GM12878 (cell line): ENCODE results near the gene NIPAL4. TPM values are rescaled to one million over a fixed set of nuclear protein-coding genes. Genes with fewer than 3 reads are reported as not detected.

Experiments used
- ASH2L ChIP-seq: fragments of 300-600, 200-600 bp; sonication (generic); IDR thresholded peaks from 2 replicates; pipeline ENCODE4 v1.6.1; 2017; ENCODE audit warnings: low read depth, mild to moderate bottlenecking, borderline replicate concordance
- CTCF ChIP-seq, 3 experiments: IDR thresholded peaks in 2 of 3; conservative IDR thresholded peaks in 1 of 3; 2 replicates each; pipeline ENCODE4 v1.5.1; 2011; ENCODE audit warnings: low read depth in 3 of 3, low read length in 3 of 3, mild to moderate bottlenecking in 3 of 3, control low read depth in 2 of 3, moderate library complexity in 2 of 3, inconsistent platforms in 1 of 3, mixed read lengths in 1 of 3; ENCODE audit not compliant: control insufficient read depth in 2 of 3, insufficient read depth in 1 of 3; ENCODE audit errors: extremely low read depth in 1 of 3
- FOXM1 ChIP-seq: IDR thresholded peaks from 2 replicates; pipeline ENCODE4 v1.6.1; 2012; ENCODE audit warnings: low read depth, mild to moderate bottlenecking, inconsistent platforms, low read length, moderate library complexity
- IKZF1 ChIP-seq: fragments of 450-650 bp; conservative IDR thresholded peaks from 2 replicates; pipeline ENCODE4 v1.6.1; 2017; ENCODE audit warnings: antibody characterized with exemption, mild to moderate bottlenecking
- JUNB ChIP-seq: IDR thresholded peaks from 2 replicates; pipeline ENCODE4 v1.6.1; 2016; ENCODE audit warnings: antibody characterized with exemption, mild to moderate bottlenecking
- MYC ChIP-seq: IDR thresholded peaks from 2 replicates; pipeline ENCODE4 v1.6.1; 2011; ENCODE audit warnings: mild to moderate bottlenecking, low read length, moderate library complexity, inconsistent platforms; ENCODE audit not compliant: insufficient read depth, insufficient replicate concordance, insufficient read length, severe bottlenecking
- NR2C1 ChIP-seq: fragments of 450-650 bp; IDR thresholded peaks from 2 replicates; pipeline ENCODE4 v1.6.1; 2017; ENCODE audit warnings: antibody characterized with exemption, mild to moderate bottlenecking, moderate library complexity
- PML ChIP-seq: IDR thresholded peaks from 2 replicates; pipeline ENCODE4 v1.6.1; 2012; ENCODE audit warnings: low read length, inconsistent platforms
- POLR2A ChIP-seq: IDR thresholded peaks from 2 replicates; pipeline ENCODE4 v1.6.1; 2011; ENCODE audit warnings: low read depth, mild to moderate bottlenecking, low read length
- PRDM15 ChIP-seq: fragments of 450-650 bp; formaldehyde crosslinking; IDR thresholded peaks from 2 replicates; pipeline ENCODE4 v1.4.0; 2020; ENCODE audit warnings: mild to moderate bottlenecking, moderate library complexity
- RAD21 ChIP-seq: IDR thresholded peaks from 2 replicates; pipeline ENCODE4 v1.6.1; 2011; ENCODE audit warnings: mild to moderate bottlenecking, low read depth, low read length, moderate library complexity; ENCODE audit not compliant: insufficient read depth
- RB1 ChIP-seq: fragments of 450-650 bp; formaldehyde crosslinking; IDR thresholded peaks from 2 replicates; pipeline ENCODE4 v1.6.1; 2017; ENCODE audit warnings: mild to moderate bottlenecking, borderline replicate concordance
- REST ChIP-seq: IDR thresholded peaks from 2 replicates; pipeline ENCODE4 v1.6.1; 2012; ENCODE audit warnings: mild to moderate bottlenecking, low read depth, low read length
- SMAD5 ChIP-seq: IDR thresholded peaks from 2 replicates; pipeline ENCODE4 v1.6.1; 2016; ENCODE audit warnings: antibody characterized with exemption, low read depth
- SP1 ChIP-seq: IDR thresholded peaks from one replicate; pipeline ENCODE4 v1.6.1; 2011; ENCODE audit warnings: low read depth, low read length
- SREBF1 ChIP-seq: IDR thresholded peaks from 2 replicates; pipeline ENCODE4 v1.6.1; 2012; ENCODE audit warnings: mild to moderate bottlenecking, low read length
- TBL1XR1 ChIP-seq: IDR thresholded peaks from 2 replicates; pipeline ENCODE4 v1.6.1; 2012; ENCODE audit warnings: low read depth, low read length, improper control_type of control experiment
- TCF3 ChIP-seq: IDR thresholded peaks from 2 replicates; pipeline ENCODE4 v1.6.1; 2012; ENCODE audit warnings: low read depth, mild to moderate bottlenecking, low read length, borderline replicate concordance; ENCODE audit not compliant: insufficient read depth
- USF2 ChIP-seq: IDR thresholded peaks from 2 replicates; pipeline ENCODE4 v1.6.1; 2011; ENCODE audit warnings: low read depth, low read length, improper control_type of control experiment, borderline replicate concordance
- ZBED1 ChIP-seq: IDR thresholded peaks from 2 replicates; pipeline ENCODE4 v1.6.1; 2016; ENCODE audit warnings: borderline replicate concordance
- ZNF207 ChIP-seq: fragments of 450-650 bp; IDR thresholded peaks from 2 replicates; pipeline ENCODE4 v1.6.1; 2014; ENCODE audit warnings: antibody characterized with exemption, mild to moderate bottlenecking, borderline replicate concordance
- ZNF274 ChIP-seq: IDR thresholded peaks from one replicate; pipeline ENCODE4 v1.8.0; 2011; ENCODE audit not compliant: insufficient read length, insufficient read depth
- ZNF622 ChIP-seq: fragments of 450-650 bp; IDR thresholded peaks from 2 replicates; pipeline ENCODE4 v1.6.1; 2017; ENCODE audit warnings: mild to moderate bottlenecking, inconsistent platforms
- polyA plus RNA-seq, 11 experiments: library from polyadenylated mRNA; depleted of rRNA in 4 of 11; unstranded in 6 of 11; stranded (reverse) in 5 of 11; fragments of >200 nt; fragmentation: Nextera tagmentation in 4 of 11; fragmentation: Illumina TruSeq in 1 of 11; extraction: Ambion mirVana in 4 of 11; extraction: Trizol in 1 of 11; gene quantifications; 1 replicate in 1 of 11; 2 replicates in 10 of 11; pipeline versions ENCODE4 v1.2.1 to v1.2.3, GENCODE V29; 2011 to 2016; ENCODE audit warnings: inconsistent platforms in 2 of 11, missing spikeins in 2 of 11, low read depth in 1 of 11
- total RNA-seq, 4 experiments: library from RNA; depleted of rRNA in 3 of 4; stranded (reverse); fragments of >200 nt in 3 of 4; fragmentation: Illumina TruSeq in 1 of 4; extraction: Trizol in 1 of 4; gene quantifications; 2 replicates each; pipeline versions ENCODE4 v1.2.1 to v1.2.3, GENCODE V29; 2013 to 2021

NIPAL4 gene
- total and polyA plus RNA-seq, 10 of the 15 experiments (the other 5 are each of a cell fraction or from before 2014, with no cell fraction given): 0.11 to 15.5 (median 5.9) TPM

- no peak for TF ChIP-seq PRDM15 (CRISPR knock-in tag)
- 0 out of 2 replicates have a peak, but pooled peaks have one; percentile 13 for TF ChIP-seq RAD21
- TF ChIP-seq SREBF1: no peak
- TF ChIP-seq ZBED1: peak; percentile 58; the same call in 1 of the 2 replicates
- no peak for TF ChIP-seq REST
- no peak for TF ChIP-seq NR2C1
- no peak for TF ChIP-seq ZNF274
- peak; percentile 64 for TF ChIP-seq USF2
- TF ChIP-seq MYC: no peak
- no peak for TF ChIP-seq TBL1XR1
- peak; percentile 90 for TF ChIP-seq IKZF1
- peak; percentile 58 for TF ChIP-seq JUNB
- peak; percentile 86 for TF ChIP-seq FOXM1
- TF ChIP-seq ASH2L: no peak
- no peak for TF ChIP-seq ZNF622
- peak; percentile 82; the same call in 1 of the 2 replicates for TF ChIP-seq PML
- no peak for TF ChIP-seq RB1
- TF ChIP-seq SMAD5: no peak
- no peak for TF ChIP-seq CTCF (IDR thresholded peaks at IDR 0.05 in 2 of 3, conservative IDR thresholded peaks at IDR 0.05 in 1 of 3; ENCODE audit: control insufficient read depth in 2 of 3, extremely low read depth in 1 of 3, insufficient read depth in 1 of 3, low read depth in 3 of 3, low read length in 3 of 3)
- TF ChIP-seq POLR2A: no peak
- no peak for TF ChIP-seq ZNF207
- peak; percentile 8 for TF ChIP-seq SP1
- TF ChIP-seq TCF3: no peak; the same call in 1 of the 2 replicates
Observed at GRCh38 chr5:157502143-157502647, 42.2 kb downstream of the NIPAL4 start (continued).
